T-helper 2 cell (primary cell): ENCODE results near the gene GNA14.

ENCODE experiments used
- DNase-seq, 5 experiments: peaks; one replicate each; pipeline versions ENCODE4 v3.0.0 to v3.0.0-alpha.2; 2012 to 2022

The GNA14 gene

GRCh38 chr9:77384406-77384805, 263.7 kb downstream of the GNA14 start:
- peak in 1 of 5 experiments; percentile 6 for DNase-seq

GRCh38 chr9:77375956-77376532, 272.1 kb downstream of the GNA14 start:
- DNase-seq = no peak

GRCh38 chr9:77374266-77374665, 273.9 kb downstream of the GNA14 start:
- no peak for DNase-seq
